ENCODE results near the gene MRI1. TPM values are rescaled to one million over a fixed set of nuclear protein-coding genes. Genes with fewer than 3 reads are reported as not detected.

MRI1 gene
- total RNA-seq, 4 donors from 2014 or later: 21.1 to 26.1 (median 23.4) TPM

GRCh38 chr19:13764821-13765394, 586 bp downstream of the MRI1 start:
- ATAC-seq: peak in 1 of 2 donors; percentile 19
- no peak for DNase-seq
- peak overlapping the region; percentile 65 to 80 (median 76) for H3K27ac ChIP-seq
- H3K9me3 ChIP-seq: no peaks in the 10 kb centered on the region
- in situ Hi-C loops (cut with MboI; ENCODE audit: low sequenced_read_pairs in 4 of 4): no loop called here
- peaks cover 0 to 46% of the 10 kb centered on the region in 2 donors for H3K36me3 ChIP-seq
- no peak for TF ChIP-seq POLR2A (IDR thresholded peaks at IDR 0.05)
- TF ChIP-seq CTCF (IDR thresholded peaks at IDR 0.05 in 4 of 5, conservative IDR thresholded peaks at IDR 0.05 in 1 of 5): no peak
- H3K27me3 ChIP-seq: no peaks in the 10 kb centered on the region
- H3K4me1 ChIP-seq: peaks cover 8 to 9% of the 10 kb centered on the region in 2 donors
- peak overlapping the region; percentile 67 to 83 (median 72) for H3K4me3 ChIP-seq
- intact Hi-C loops (cut with DNase I; ENCODE audit: low total_unique reads): loop anchor here (2.0 kb wide), 1 partner anchor 16 kb away; no protein-coding TSS in a partner anchor

GRCh38 chr19:13765395-13766094, 1.2 kb downstream of the MRI1 start:
- ATAC-seq (no peak), DNase-seq (no peak)
- Histone ChIP-seq H3K27ac (peak overlapping the region; percentile 65 to 80 (median 76)), H3K4me3 (peak overlapping the region; percentile 67 to 83 (median 72)), H3K36me3 (peaks cover 0 to 52% of the 10 kb centered on the region in 2 donors), H3K9me3 (no peaks in the 10 kb centered on the region), H3K27me3 (no peaks in the 10 kb centered on the region), H3K4me1 (peaks cover 8 to 9% of the 10 kb centered on the region in 2 donors)
- intact Hi-C loops (cut with DNase I; ENCODE audit: low total_unique reads) (loop anchor here (2.0 kb wide), 1 partner anchor 17 kb away; no protein-coding TSS in a partner anchor), in situ Hi-C loops (cut with MboI; ENCODE audit: low sequenced_read_pairs in 4 of 4) (no loop called here)
- no peak for TF ChIP-seq POLR2A (IDR thresholded peaks at IDR 0.05)
- TF ChIP-seq CTCF (IDR thresholded peaks at IDR 0.05 in 4 of 5, conservative IDR thresholded peaks at IDR 0.05 in 1 of 5): no peak

- H3K27me3 ChIP-seq: no peaks in the 10 kb centered on the region
- H3K4me1 ChIP-seq: peaks cover 8 to 9% of the 10 kb centered on the region in 2 donors
- peaks cover 0 to 52% of the 10 kb centered on the region in 2 donors for H3K36me3 ChIP-seq
- TF ChIP-seq POLR2A (IDR thresholded peaks at IDR 0.05) (no peak), CTCF (IDR thresholded peaks at IDR 0.05 in 4 of 5, conservative IDR thresholded peaks at IDR 0.05 in 1 of 5) (no peak)
- DNase-seq: no peak
- in situ Hi-C loops (cut with MboI; ENCODE audit: low sequenced_read_pairs in 4 of 4) (no loop called here), intact Hi-C loops (cut with DNase I; ENCODE audit: low total_unique reads) (no loop called here)
- no peak overlapping the region for H3K4me3 ChIP-seq
- ATAC-seq: no peak
- H3K27ac ChIP-seq: peak overlapping the region in 1 of 4 donors; percentile 80
- no peaks in the 10 kb centered on the region for H3K9me3 ChIP-seq
Observed at GRCh38 chr19:13766095-13766481, 1.8 kb downstream of the MRI1 start.

- Histone ChIP-seq H3K4me3 (no peak overlapping the region), H3K27me3 (no peaks in the 10 kb centered on the region), H3K36me3 (peaks cover 0 to 37% of the 10 kb centered on the region in 2 donors), H3K9me3 (no peaks in the 10 kb centered on the region), H3K4me1 (peaks cover 8 to 9% of the 10 kb centered on the region in 2 donors), H3K27ac (no peak overlapping the region)
- no peak for TF ChIP-seq CTCF (IDR thresholded peaks at IDR 0.05 in 4 of 5, conservative IDR thresholded peaks at IDR 0.05 in 1 of 5)
- TF ChIP-seq POLR2A (IDR thresholded peaks at IDR 0.05): no peak
- in situ Hi-C loops (cut with MboI; ENCODE audit: low sequenced_read_pairs in 4 of 4): no loop called here
- ATAC-seq: no peak
- intact Hi-C loops (cut with DNase I; ENCODE audit: low total_unique reads): no loop called here
- DNase-seq: no peak
Observed at GRCh38 chr19:13768510-13768909, 4.2 kb downstream of the MRI1 start.
